HG03103 (cell line): ENCODE data around the gene CUTA.

Experiments used
- ATAC-seq: cut with Tn5 transposase; IDR thresholded peaks from one replicate; pipeline ENCODE4 v1.9.1; 2021; ENCODE audit warnings: low read depth; ENCODE audit not compliant: unreplicated experiment

The CUTA gene, protein sequence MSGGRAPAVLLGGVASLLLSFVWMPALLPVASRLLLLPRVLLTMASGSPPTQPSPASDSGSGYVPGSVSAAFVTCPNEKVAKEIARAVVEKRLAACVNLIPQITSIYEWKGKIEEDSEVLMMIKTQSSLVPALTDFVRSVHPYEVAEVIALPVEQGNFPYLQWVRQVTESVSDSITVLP

DNA sequence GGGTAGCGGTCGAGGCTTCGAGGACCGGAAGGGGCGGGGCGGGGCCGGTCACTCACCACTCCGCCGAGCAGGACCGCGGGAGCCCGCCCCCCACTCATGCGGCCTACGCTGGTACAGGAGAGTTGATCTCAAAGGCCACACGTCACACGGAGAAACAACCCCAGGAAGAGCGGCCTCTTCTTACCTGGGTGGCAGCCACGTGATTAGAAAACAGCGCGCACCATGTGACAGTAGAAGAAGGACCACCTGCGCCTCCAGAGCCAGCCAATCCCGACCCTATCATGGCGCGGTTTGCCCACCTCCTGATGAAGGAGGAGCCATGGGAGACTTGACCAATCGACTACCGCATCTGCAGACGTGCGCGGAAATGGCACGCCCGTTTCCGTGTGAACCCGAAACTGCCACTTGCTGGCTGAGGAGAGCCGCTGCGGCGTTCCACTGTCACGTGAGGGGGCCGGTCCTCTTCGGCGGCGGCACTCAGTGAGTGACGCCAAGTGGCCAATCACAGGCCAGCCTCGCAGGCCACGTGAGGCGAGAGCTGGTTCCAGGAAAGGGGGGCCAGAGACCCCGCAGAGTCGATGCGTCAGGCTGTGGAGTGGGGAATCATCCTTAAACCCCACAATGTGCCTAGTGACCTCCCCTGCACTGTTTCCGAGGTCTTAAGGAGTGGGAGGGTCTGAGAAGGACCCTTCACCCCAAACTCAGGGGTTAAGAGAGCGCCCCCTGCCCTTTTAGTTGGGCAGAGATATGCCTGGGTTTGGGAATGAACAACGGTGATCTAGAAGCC lies at the start of gene CUTA:
Gene CUTA (minus strand): TSS at position 205 of the 787 bp plus-strand sequence. CDS start 107 bp downstream, at position 98.
- ATAC-seq = peak; percentile 82

- ATAC-seq = no peak
Observed at GRCh38 chr6:33467091-33467490, 49.2 kb upstream of the CUTA start.

DNA sequence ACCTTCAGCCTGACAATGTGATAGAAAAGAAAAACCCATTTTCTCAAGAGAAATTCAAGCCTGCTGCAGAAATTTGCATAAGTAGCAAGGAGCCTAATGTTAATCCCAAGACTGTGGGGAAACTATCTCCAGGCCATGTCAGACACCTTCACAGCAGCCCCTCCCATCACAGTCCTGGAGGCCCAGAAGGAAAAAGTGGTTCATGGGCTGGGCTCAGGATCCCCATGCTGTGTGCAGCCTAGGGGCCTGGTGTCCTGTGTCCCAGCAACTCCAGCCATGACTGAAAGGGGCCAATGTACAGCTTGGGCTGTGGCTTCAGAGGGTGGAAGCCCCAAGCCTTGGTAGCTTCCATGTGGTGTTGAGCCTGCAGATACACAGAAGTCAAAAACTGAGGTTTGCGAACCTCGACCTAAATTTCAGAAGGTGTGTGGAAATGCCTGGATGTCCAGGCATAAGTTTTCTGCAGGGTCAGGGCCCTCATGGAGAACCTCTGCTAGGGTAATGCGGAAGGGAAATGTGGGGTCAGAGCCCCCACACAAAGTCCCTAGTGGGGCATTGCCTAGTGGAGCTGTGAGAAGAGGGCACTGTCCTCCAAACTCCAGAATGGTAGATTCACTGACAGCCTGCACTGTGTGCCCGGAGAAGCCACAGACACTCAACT lies 48.3 kb upstream of the CUTA start:
- ATAC-seq = no peak

- ATAC-seq = no peak
Observed at GRCh38 chr6:33459226-33459625, 41.3 kb upstream of the CUTA start.

- no peak for ATAC-seq
Observed at GRCh38 chr6:33458676-33459075, 40.8 kb upstream of the CUTA start.

DNA sequence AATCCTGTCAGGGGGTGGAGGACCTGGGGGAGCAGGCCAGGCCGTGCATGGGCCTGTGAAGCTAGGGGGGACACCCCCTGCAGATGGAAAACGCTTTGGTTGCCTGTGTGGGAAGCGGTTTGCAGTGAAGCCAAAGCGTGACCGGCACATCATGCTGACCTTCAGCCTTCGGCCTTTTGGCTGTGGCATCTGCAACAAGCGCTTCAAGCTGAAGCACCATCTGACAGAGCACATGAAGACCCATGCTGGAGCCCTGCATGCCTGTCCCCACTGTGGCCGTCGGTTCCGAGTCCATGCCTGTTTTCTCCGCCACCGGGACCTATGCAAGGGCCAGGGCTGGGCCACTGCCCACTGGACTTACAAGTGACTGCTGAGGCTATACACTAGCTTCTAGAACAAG lies 38.2 kb upstream of the CUTA start:
- ATAC-seq = no peak

DNA sequence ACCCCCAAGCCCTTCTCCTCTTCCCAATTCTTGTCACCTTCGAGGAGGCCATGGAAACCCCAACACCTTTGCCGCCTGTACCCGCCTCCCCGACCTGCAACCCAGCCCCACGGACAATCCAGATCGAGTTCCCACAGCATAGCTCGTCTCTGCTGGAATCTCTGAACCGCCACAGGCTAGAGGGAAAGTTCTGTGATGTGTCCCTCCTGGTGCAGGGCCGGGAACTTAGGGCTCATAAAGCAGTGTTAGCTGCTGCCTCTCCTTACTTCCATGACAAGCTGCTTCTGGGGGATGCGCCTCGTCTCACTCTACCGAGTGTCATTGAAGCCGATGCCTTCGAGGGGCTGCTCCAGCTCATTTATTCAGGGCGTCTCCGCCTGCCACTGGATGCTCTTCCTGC lies 37.1 kb upstream of the CUTA start:
- no peak for ATAC-seq

DNA sequence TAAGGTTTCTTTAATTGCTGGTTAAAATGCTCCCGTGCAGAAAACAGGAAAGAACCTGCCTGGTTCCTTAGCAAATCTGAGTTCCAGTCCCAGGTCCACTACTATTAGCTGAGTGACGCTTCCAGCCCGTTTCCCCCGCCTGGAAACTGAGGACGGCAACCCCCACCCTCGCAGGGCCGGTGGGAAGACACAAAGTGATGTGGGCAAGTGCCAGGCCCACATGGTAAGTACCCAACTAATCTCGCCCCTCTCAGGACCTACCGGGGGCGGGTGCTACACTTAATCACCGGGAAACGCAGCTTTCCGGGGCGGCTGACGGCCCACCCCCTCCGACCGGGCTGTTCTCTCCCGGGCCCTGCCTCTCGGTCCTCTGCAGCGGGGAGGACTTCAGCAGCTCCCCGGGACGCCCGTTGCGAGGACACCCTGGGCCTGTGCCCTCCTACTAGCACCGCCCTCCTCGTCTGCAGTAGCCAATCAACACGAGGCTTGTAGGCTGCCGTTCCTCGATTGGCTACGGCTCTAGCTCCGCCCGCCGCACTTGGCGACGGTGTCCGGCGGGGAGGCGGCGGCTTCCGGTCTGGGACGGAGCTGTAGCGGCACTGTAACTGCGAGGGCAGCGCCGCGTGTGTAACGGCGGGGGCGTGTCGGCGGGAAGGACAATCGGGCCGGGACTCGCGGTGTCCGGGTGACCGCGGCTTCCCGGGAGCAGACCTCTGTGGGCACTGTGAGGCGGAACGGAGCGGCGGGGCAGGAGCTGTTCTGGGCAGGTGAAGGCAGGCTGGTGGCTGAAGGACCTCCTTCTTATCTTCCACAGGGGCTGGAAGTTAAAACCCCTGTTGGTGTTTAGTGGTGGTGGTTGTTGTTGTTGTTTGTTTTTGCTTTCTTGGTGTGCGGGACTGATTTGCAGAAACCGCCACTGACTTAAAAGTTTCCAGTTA lies 36.4 kb upstream of the CUTA start, which contains the start of gene ZBTB9:
Gene ZBTB9 (plus strand): TSS at position 568 of the 938 bp plus-strand sequence. CDS start 525 bp downstream, outside the sequence.
- peak; percentile 98 for ATAC-seq

- no peak for ATAC-seq
Observed at GRCh38 chr6:33453393-33454008, 35.6 kb upstream of the CUTA start.

DNA sequence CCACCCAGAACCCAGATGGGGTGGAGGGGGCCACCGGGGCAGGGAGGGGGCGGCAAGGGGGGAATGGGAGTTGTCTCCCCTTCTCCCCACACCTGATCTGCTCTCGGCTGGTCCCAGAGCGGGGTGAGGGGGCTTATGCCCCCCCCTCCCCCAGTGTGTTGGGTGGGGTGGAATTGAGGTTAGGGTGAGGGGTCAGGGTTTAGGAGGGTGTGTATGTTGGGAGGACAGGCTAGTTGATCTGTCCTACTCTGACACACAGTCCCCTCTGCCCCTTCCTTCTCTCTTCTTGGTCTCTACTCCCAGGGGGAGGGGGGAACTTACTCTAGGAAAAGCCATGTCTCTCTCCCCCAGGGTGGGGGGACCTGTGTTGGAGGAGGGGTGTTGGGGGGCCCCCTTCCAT lies 34.6 kb upstream of the CUTA start:
- ATAC-seq = no peak

DNA sequence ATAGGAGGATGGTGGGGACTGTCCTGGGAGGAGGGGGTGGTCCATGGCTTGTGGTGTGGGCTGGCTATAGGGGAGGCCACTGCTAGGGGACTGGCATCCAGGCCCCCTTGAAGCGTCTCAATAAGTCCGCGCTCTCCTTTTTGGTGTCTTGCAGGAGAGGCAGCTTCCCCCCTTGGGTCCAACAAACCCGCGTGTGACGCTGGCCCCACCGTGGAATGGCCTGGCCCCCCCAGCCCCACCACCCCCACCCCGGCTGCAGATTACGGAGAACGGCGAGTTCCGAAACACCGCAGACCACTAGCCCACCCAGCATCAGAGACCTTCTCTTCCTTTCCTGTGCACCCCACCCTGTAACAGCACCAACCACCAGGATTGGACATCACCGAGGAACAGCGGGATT lies 33.7 kb upstream of the CUTA start:
- no peak for ATAC-seq

DNA sequence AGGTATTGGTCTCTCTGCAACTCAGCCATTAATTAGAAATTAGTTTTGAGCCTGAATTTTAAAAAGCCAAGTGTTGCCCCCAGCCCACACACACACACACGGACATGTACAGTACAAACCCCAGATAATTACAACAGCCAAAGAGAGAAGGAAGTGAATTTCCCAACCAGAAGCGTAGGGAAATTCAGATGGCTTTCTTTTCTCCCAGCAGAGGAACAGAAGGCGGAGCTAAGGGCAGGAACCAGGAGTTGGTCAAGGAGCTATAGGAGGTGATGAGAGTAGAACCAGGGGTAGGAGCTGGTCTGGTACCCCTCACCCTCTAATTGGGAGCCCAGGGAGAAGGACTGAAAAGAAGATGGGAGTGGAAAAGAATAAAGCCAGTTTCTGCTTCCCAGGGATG lies 32.5 kb upstream of the CUTA start:
- ATAC-seq = no peak

GRCh38 chr6:33446356-33446755 lies 28.4 kb upstream of the CUTA start:
- no peak for ATAC-seq

DNA sequence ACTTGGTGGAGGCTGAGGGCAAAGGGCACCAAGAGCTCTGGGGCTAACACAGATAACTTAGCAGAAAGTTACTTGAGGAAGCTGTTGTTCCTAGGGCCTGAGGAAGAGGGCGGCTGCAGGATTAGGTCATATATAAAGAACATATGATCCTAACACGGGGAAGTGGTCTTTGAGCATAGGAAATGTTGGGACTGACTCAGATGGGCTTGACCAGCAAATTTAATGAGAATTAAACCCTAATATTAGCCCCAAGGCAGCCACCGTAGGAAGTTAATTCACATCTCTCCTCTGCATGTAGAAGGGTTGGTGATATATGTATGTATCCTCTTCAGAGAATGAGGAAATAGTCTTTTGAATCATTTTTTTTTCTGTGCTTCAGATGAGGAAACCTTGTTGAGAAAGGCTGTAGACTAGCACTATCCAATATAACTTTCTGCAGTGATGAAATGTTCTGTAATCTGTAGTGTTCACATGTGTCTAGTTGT lies 27.3 kb upstream of the CUTA start:
- no peak for ATAC-seq

DNA sequence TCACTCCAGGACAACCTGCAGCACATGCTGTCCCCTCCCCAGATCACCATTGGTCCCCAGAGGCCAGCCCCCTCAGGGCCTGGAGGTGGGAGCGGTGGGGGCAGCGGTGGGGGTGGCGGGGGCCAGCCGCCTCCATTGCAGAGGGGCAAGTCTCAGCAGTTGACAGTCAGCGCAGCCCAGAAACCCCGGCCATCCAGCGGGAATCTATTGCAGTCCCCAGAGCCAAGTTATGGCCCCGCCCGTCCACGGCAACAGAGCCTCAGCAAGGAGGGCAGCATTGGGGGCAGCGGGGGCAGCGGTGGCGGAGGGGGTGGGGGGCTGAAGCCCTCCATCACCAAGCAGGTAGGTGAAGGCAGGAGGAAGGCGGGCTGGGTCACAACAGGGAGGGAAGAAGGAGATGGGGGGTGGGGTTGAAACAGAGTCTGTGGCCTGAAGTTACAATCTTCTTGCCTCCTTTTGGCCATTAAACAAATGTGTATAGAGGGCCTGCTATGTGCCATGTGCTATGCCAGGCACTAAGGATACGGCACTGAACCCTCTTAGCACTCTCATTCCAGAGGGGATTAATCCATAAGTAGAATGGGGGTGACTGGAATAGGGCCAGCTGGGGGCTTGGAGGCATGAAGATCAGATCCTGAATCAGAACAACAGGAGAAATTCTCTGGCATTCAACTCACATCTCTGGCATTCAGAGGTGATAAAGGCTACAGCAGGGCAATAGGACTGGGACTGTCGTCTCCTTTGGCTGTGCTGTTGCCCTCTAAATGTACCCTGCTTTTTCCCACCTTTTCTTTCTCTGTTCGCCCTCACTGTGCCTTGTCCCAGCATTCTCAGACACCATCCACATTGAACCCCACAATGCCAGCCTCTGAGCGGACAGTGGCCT lies 26.0 kb upstream of the CUTA start:
- no peak for ATAC-seq

GRCh38 chr6:33443025-33443424 lies 25.1 kb upstream of the CUTA start:
- ATAC-seq = no peak

DNA sequence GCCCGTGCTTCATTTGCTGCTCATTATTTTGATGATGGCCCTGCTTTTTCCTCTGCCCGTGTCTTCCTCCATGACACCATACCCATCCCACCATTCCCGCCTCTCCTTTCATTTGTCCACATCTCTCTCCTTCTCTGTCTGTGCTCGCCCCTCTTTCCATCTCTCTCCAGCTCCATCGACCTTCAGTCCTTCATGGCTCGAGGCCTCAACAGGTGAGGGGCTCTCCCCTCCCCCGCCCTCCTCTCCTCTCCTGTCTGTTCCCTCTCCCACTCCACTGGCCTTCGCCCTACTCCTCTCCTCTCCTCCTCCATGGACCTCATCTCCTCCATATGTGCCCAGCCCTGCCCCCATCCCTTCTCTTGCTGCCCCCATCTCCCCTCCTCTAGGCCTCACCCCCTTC lies 24.4 kb upstream of the CUTA start:
- ATAC-seq = no peak

- ATAC-seq = no peak
Observed at GRCh38 chr6:33441457-33441856, 23.6 kb upstream of the CUTA start.
